A549 (cell line): Measurements from ENCODE around the gene ENO2. TPM values are rescaled to one million over a fixed set of nuclear protein-coding genes. Genes with fewer than 3 reads are reported as not detected.

Experiments
- ATAC-seq, 2 experiments: fragments of 200-7000 bp in 1 of 2; fragments of >200 bp in 1 of 2; cut with Nextera tagmentation in 1 of 2; cut with Tn5 transposase in 1 of 2; 3 replicates each; pipeline versions ENCODE4 v1.8.0 to v1.9.1; 2018 to 2020; ENCODE audit warnings: mild to moderate bottlenecking in 1 of 2, moderate library complexity in 1 of 2
- CTCF ChIA-PET: fragments of 300-600 bp; sonication (Branson Sonifier 250); formaldehyde crosslinking; extraction: SDS; loops from one replicate; lab custom pipeline; 2021; ENCODE audit warnings: antibody characterized with exemption, inconsistent platforms; lab: Yijun Ruan, JAX
- POLR2A ChIA-PET: fragments of 350-600 bp; formaldehyde crosslinking; extraction: SDS; loops from one replicate; lab custom pipeline; 2021; ENCODE audit warnings: antibody characterized with exemption, inconsistent platforms; lab: Yijun Ruan, JAX
- DNase-seq, 2 experiments: peaks; one replicate each; pipeline versions ENCODE4 v3.0.0 to v3.0.0-alpha.2; 2011 to 2016; ENCODE audit warnings: low read depth in 1 of 2, low spot score in 1 of 2
- FAIRE-seq: peaks from 2 replicates; lab custom pipeline; 2011; peaks lifted over from hg19 to GRCh38; lab: Jason Lieb, UNC
- H3K27ac ChIP-seq, 2 experiments: fragments of >200 bp; sonication (Bioruptor Twin); formaldehyde crosslinking; 3 replicates each; pipeline ENCODE4 v1.5.1; 2016 to 2017
- H3K4me1 ChIP-seq: fragments of >200 bp; sonication (Bioruptor Twin); formaldehyde crosslinking; 3 replicates; pipeline ENCODE4 v1.6.1; 2016
- H3K4me2 ChIP-seq: fragments of >200 bp; sonication (Bioruptor Twin); formaldehyde crosslinking; 3 replicates; pipeline ENCODE4 v1.6.1; 2016
- H3K4me3 ChIP-seq: fragments of >200 bp; sonication (Bioruptor Twin); formaldehyde crosslinking; 3 replicates; pipeline ENCODE4 v1.5.1; 2016
- H3K9me3 ChIP-seq: fragments of >200 bp; sonication (Bioruptor Twin); formaldehyde crosslinking; 3 replicates; pipeline ENCODE4 v1.6.1; 2016
- BHLHE40 ChIP-seq: IDR thresholded peaks from 2 replicates; pipeline ENCODE4 v1.6.1; 2012; ENCODE audit warnings: low read depth, low read length, inconsistent platforms
- CHD2 ChIP-seq: fragments of 150-350 bp; IDR thresholded peaks from 2 replicates; pipeline ENCODE4 v1.6.1; 2014; ENCODE audit warnings: low read length; ENCODE audit not compliant: partially characterized antibody
- CHD4 ChIP-seq: fragments of 200-600 bp; sonication (generic); IDR thresholded peaks from 2 replicates; pipeline ENCODE4 v1.6.1; 2016; ENCODE audit warnings: antibody characterized with exemption, mild to moderate bottlenecking, borderline replicate concordance
- GATA3 ChIP-seq: IDR thresholded peaks from 2 replicates; pipeline ENCODE4 v1.6.1; 2012; ENCODE audit warnings: borderline replicate concordance
- MAFK ChIP-seq: fragments of 450-650 bp; IDR thresholded peaks from 2 replicates; pipeline ENCODE4 v1.6.1; 2014; ENCODE audit not compliant: partially characterized antibody
- POLR2A ChIP-seq: IDR thresholded peaks from 2 replicates; pipeline ENCODE4 v1.6.1; 2012; ENCODE audit warnings: mild to moderate bottlenecking, low read length
- POLR2AphosphoS2 ChIP-seq: conservative IDR thresholded peaks from 2 replicates; pipeline ENCODE4 v1.6.1; 2012; ENCODE audit warnings: low read length, improper control_type of control experiment, inconsistent platforms
- RAD21 ChIP-seq, 2 experiments: fragments of >200 bp in 1 of 2; sonication (Bioruptor Twin) in 1 of 2; formaldehyde crosslinking in 1 of 2; IDR thresholded peaks in 1 of 2; conservative IDR thresholded peaks in 1 of 2; 2 replicates in 1 of 2; 3 replicates in 1 of 2; pipeline ENCODE4 v1.6.1; 2012 to 2018; ENCODE audit warnings: inconsistent platforms in 1 of 2
- SMC3 ChIP-seq: fragments of >200 bp; sonication (Bioruptor Twin); formaldehyde crosslinking; IDR thresholded peaks from 3 replicates; pipeline ENCODE4 v1.6.1; 2018; ENCODE audit warnings: inconsistent platforms
- ZSCAN20 ChIP-seq: fragments of 250-450 bp; sonication (Bioruptor Pico); IDR thresholded peaks from 2 replicates; pipeline ENCODE4 v1.8.0; 2022; ENCODE audit warnings: mild to moderate bottlenecking, moderate library complexity
- WGBS: methylation state at CpG from one replicate; pipeline ENCODE4 v1.1.6; 2017; ENCODE audit errors: missing lambda C conversion rate; 5-methylcytosine and 5-hydroxymethylcytosine counted together
- polyA plus RNA-seq, 4 experiments: library from polyadenylated mRNA; depleted of rRNA in 3 of 4; stranded (reverse); fragments of >200 nt; fragmentation: RNase III in 1 of 4; extraction: RNeasy Plus Mini Kit Qiagen cat#74134 plus additional on column Dnase treatment in 1 of 4; gene quantifications; 2 replicates in 3 of 4; 3 replicates in 1 of 4; pipeline ENCODE4 v1.2.3, GENCODE V29; 2011 to 2017
- TF ChIP-seq, protein P1 (sequence below): IDR thresholded peaks from 2 replicates; pipeline ENCODE4 v1.6.1; 2012
- TF ChIP-seq, protein P2 (sequence below): fragments of >200 bp; sonication (Bioruptor Twin); formaldehyde crosslinking; IDR thresholded peaks from 3 replicates; pipeline ENCODE4 v1.6.1; 2016
- TF ChIP-seq, protein P3 (sequence below): fragments of 200-600 bp; sonication (generic); IDR thresholded peaks from 2 replicates; pipeline ENCODE4 v1.6.1; 2016; ENCODE audit warnings: antibody characterized with exemption, mild to moderate bottlenecking, moderate library complexity
- TF ChIP-seq, protein P4 (sequence below): fragments of 250-450 bp; sonication (Bioruptor Pico); IDR thresholded peaks from 2 replicates; pipeline ENCODE4 v1.5.0; 2020; ENCODE audit warnings: low read depth, mild to moderate bottlenecking, moderate library complexity
- TF ChIP-seq, protein P5 (sequence below): IDR thresholded peaks from 2 replicates; pipeline ENCODE4 v1.6.1; 2012
- TF ChIP-seq, protein P6 (sequence below): fragments of >200 bp; sonication (Bioruptor Twin); formaldehyde crosslinking; IDR thresholded peaks from 2 replicates; pipeline ENCODE4 v1.6.1; 2016
- TF ChIP-seq, protein P7 (sequence below): fragments of >200 bp; sonication (Bioruptor Twin); formaldehyde crosslinking; IDR thresholded peaks from 3 replicates; pipeline ENCODE4 v1.5.1; 2016

ENO2 gene
- polyA plus RNA-seq, 2 of the 4 experiments (the other 2 are of a cell fraction) = 26.2 to 38.6 TPM

DNA sequence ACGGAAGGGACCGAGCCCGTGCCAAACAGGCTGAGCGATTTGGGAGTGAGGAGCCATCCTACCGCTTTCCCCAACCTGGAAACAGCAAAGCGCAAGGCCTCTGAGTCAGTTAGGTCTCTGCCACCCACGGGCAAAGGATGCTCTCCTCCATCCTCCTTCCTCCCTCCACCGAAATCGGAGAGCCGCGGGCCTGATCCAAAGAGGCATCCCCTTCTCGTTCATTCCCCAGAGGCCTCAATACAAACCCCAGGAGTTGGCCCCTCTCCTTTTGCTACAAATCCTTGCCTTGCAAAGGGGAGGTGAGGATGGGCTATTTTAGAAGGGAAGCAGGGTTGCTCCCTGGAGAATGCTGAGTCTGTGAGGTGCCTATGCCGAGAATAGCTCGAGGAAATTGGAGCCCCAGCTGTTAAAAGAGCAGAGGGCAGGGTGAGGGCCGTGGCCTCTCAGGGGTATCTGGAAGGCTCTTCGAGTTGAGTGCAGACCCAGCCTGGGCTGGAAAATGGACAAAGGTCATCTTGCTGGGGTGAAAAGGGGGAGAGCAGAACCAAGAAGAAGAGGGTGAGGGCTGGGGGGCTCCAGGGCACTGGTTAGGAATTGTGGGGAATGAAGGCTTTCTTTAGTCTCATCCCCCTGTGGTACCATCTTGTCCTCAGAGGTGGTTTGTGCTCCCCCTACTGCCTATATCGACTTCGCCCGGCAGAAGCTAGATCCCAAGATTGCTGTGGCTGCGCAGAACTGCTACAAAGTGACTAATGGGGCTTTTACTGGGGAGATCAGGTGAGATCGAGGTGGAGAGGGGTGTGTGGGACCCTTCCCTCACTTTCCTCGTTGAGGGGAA, 46.0 kb upstream of the ENO2 start:
- ChIA-PET POLR2A (interaction anchor here (0.5 to 6.0 kb wide), 15 partner anchors 10 to 179 kb away, joined by 4 to 105 read pairs (median 9); partner anchors contain the start of genes C12orf57, CDCA3, MLF2 and PTMS), CTCF (interaction anchor here (0.6 to 17.9 kb wide), 24 partner anchors 10 to 545 kb away, joined by 3 to 399 read pairs (median 6); partner anchors contain the start of genes ATN1, C12orf57, CDCA3 and ENO2)
- DNase-seq (no peak), FAIRE-seq (no peak), ATAC-seq (no peak)
- H3K9me3 ChIP-seq = no peaks in the 10 kb centered on the region
- H3K4me1 ChIP-seq = peaks cover 42% of the 10 kb centered on the region
- H3K4me3 ChIP-seq = peak overlapping the region; percentile 100
- peak overlapping the region; percentile 100 for H3K4me2 ChIP-seq
- 2% methylated on average over 22 of the region's 22 CpGs for WGBS
- peak overlapping the region; percentile 97 to 99 for H3K27ac ChIP-seq
- no peak for TF ChIP-seq RAD21 (conservative IDR thresholded peaks at IDR 0.05 in 1 of 2, IDR thresholded peaks at IDR 0.05 in 1 of 2)
- TF ChIP-seq, protein P1, sequence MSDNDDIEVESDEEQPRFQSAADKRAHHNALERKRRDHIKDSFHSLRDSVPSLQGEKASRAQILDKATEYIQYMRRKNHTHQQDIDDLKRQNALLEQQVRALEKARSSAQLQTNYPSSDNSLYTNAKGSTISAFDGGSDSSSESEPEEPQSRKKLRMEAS = peak; percentile 19; the same call in 1 of the 2 replicates

DNA sequence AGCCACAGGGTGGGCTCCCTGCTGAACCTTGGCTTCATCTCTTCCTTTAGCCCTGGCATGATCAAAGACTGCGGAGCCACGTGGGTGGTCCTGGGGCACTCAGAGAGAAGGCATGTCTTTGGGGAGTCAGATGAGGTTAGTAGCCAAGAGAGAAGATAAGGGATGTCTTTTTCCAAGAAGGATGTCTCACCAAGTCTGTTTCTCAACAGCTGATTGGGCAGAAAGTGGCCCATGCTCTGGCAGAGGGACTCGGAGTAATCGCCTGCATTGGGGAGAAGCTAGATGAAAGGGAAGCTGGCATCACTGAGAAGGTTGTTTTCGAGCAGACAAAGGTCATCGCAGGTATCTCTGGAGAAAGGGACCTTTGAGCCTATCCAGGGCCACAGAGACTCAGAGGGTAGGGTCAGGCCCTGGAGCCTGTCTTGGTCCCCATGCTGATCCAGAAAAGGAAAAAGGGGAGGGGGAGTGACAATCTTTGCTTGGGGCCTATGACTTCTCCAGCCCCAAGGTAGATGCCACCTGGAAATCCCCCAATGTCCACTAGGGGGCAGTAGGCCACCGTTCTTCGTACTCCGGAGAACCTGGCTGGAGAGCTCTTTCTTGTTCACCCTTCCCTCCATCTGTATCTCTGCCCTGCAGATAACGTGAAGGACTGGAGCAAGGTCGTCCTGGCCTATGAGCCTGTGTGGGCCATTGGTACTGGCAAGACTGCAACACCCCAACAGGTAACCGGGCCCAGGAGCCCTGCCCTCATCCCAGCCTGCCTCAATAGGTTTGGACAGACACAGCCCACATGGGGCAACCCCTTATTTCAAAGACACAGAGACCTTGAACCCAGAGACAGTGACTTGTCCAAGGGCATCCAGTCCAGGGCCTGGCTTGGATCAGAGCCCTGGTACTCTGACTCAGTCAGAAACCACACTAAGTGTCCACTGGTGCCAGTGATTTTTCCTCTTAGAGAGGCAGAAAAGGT, 45.0 kb upstream of the ENO2 start:
- TF ChIP-seq BHLHE40 (no peak), CHD2 (no peak), POLR2A (peak; percentile 18; the same call in 1 of the 2 replicates), SMC3 (peak; percentile 46), GATA3 (0 out of 2 replicates have a peak, but pooled peaks have one; percentile 20), POLR2AphosphoS2 (0 out of 2 replicates have a peak, but pooled peaks have one; percentile 48), CHD4 (no peak), MAFK (peak; percentile 1), ZSCAN20 (CRISPR knock-in tag) (no peak), RAD21 (conservative IDR thresholded peaks at IDR 0.05 in 1 of 2, IDR thresholded peaks at IDR 0.05 in 1 of 2) (peak; percentile 77 to 80)
- TF ChIP-seq, protein P2, sequence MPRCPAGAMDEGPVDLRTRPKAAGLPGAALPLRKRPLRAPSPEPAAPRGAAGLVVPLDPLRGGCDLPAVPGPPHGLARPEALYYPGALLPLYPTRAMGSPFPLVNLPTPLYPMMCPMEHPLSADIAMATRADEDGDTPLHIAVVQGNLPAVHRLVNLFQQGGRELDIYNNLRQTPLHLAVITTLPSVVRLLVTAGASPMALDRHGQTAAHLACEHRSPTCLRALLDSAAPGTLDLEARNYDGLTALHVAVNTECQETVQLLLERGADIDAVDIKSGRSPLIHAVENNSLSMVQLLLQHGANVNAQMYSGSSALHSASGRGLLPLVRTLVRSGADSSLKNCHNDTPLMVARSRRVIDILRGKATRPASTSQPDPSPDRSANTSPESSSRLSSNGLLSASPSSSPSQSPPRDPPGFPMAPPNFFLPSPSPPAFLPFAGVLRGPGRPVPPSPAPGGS = 0 out of 3 replicates have a peak, but pooled peaks have one; percentile 6
- TF ChIP-seq, protein P3, sequence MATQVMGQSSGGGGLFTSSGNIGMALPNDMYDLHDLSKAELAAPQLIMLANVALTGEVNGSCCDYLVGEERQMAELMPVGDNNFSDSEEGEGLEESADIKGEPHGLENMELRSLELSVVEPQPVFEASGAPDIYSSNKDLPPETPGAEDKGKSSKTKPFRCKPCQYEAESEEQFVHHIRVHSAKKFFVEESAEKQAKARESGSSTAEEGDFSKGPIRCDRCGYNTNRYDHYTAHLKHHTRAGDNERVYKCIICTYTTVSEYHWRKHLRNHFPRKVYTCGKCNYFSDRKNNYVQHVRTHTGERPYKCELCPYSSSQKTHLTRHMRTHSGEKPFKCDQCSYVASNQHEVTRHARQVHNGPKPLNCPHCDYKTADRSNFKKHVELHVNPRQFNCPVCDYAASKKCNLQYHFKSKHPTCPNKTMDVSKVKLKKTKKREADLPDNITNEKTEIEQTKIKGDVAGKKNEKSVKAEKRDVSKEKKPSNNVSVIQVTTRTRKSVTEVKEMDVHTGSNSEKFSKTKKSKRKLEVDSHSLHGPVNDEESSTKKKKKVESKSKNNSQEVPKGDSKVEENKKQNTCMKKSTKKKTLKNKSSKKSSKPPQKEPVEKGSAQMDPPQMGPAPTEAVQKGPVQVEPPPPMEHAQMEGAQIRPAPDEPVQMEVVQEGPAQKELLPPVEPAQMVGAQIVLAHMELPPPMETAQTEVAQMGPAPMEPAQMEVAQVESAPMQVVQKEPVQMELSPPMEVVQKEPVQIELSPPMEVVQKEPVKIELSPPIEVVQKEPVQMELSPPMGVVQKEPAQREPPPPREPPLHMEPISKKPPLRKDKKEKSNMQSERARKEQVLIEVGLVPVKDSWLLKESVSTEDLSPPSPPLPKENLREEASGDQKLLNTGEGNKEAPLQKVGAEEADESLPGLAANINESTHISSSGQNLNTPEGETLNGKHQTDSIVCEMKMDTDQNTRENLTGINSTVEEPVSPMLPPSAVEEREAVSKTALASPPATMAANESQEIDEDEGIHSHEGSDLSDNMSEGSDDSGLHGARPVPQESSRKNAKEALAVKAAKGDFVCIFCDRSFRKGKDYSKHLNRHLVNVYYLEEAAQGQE = peak; percentile 40; the same call in 1 of the 2 replicates
- TF ChIP-seq, protein P4, sequence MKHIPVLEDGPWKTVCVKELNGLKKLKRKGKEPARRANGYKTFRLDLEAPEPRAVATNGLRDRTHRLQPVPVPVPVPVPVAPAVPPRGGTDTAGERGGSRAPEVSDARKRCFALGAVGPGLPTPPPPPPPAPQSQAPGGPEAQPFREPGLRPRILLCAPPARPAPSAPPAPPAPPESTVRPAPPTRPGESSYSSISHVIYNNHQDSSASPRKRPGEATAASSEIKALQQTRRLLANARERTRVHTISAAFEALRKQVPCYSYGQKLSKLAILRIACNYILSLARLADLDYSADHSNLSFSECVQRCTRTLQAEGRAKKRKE (CRISPR knock-in tag) = no peak
- TF ChIP-seq, protein P1 = peak; percentile 18; the same call in 1 of the 2 replicates
- TF ChIP-seq, protein P5, sequence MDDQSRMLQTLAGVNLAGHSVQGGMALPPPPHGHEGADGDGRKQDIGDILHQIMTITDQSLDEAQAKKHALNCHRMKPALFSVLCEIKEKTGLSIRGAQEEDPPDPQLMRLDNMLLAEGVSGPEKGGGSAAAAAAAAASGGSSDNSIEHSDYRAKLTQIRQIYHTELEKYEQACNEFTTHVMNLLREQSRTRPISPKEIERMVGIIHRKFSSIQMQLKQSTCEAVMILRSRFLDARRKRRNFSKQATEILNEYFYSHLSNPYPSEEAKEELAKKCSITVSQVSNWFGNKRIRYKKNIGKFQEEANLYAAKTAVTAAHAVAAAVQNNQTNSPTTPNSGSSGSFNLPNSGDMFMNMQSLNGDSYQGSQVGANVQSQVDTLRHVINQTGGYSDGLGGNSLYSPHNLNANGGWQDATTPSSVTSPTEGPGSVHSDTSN = peak; percentile 80
- TF ChIP-seq, protein P6, sequence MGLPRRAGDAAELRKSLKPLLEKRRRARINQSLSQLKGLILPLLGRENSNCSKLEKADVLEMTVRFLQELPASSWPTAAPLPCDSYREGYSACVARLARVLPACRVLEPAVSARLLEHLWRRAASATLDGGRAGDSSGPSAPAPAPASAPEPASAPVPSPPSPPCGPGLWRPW = no peak
- TF ChIP-seq, protein P7, sequence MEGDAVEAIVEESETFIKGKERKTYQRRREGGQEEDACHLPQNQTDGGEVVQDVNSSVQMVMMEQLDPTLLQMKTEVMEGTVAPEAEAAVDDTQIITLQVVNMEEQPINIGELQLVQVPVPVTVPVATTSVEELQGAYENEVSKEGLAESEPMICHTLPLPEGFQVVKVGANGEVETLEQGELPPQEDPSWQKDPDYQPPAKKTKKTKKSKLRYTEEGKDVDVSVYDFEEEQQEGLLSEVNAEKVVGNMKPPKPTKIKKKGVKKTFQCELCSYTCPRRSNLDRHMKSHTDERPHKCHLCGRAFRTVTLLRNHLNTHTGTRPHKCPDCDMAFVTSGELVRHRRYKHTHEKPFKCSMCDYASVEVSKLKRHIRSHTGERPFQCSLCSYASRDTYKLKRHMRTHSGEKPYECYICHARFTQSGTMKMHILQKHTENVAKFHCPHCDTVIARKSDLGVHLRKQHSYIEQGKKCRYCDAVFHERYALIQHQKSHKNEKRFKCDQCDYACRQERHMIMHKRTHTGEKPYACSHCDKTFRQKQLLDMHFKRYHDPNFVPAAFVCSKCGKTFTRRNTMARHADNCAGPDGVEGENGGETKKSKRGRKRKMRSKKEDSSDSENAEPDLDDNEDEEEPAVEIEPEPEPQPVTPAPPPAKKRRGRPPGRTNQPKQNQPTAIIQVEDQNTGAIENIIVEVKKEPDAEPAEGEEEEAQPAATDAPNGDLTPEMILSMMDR = peak; percentile 91
- H3K4me3 ChIP-seq = peak overlapping the region; percentile 100
- peak overlapping the region; percentile 97 to 99 for H3K27ac ChIP-seq
- peak; percentile 82 to 86 for DNase-seq
- no peaks in the 10 kb centered on the region for H3K9me3 ChIP-seq
- 26% methylated on average over 10 of the region's 12 CpGs for WGBS
- no peak for FAIRE-seq
- peak overlapping the region; percentile 100 for H3K4me2 ChIP-seq
- ChIA-PET POLR2A (interaction anchor here (0.7 to 6.0 kb wide), 10 partner anchors 17 to 180 kb away, joined by 3 to 105 read pairs (median 6); partner anchors contain the start of genes C12orf57, CDCA3, MLF2 and RNU7-1), CTCF (interaction anchor here (0.6 to 17.9 kb wide), 35 partner anchors 10 to 546 kb away, joined by 3 to 399 read pairs (median 5); partner anchors contain the start of genes ATN1, C12orf57, CDCA3 and ENO2)
- ATAC-seq = peak; percentile 6 to 13; a peak in 4 of 6 replicates
- H3K4me1 ChIP-seq = peaks cover 44% of the 10 kb centered on the region
